OCI-LY7 (cell line): ENCODE measurements around the gene CSTB. TPM values are rescaled to one million over a fixed set of nuclear protein-coding genes. Genes with fewer than 3 reads are reported as not detected.

Experiments used
- BruUV-seq: library from RNA; stranded (reverse); fragments of 400-500 nt; replicated peaks from 2 replicates; lab custom pipeline; 2021; lab: Mats Ljungman, UMichigan
- CTCF ChIA-PET: fragments of 300-600 bp; sonication (Branson Sonifier 250); formaldehyde crosslinking; loops from one replicate; lab custom pipeline; 2022; ENCODE audit warnings: antibody characterized with exemption; ENCODE audit not compliant: unreplicated experiment; lab: Charles Lee
- POLR2A ChIA-PET: fragments of 300-600 bp; sonication (Branson Sonifier 250); formaldehyde crosslinking; loops from one replicate; lab custom pipeline; 2022; ENCODE audit warnings: antibody characterized with exemption; lab: Charles Lee
- DNase-seq: peaks from one replicate; pipeline ENCODE4 v3.0.0-alpha.2; 2015; ENCODE audit warnings: low spot score
- H2AFZ ChIP-seq: fragments of 200-600 bp; sonication (generic), shearing (Covaris generic); 2 replicates; pipeline ENCODE4 v1.6.1; 2014; ENCODE audit warnings: mild to moderate bottlenecking, antibody characterized with exemption, low read length, moderate library complexity
- H3K27ac ChIP-seq: fragments of 200-600 bp; sonication (generic); 2 replicates; pipeline ENCODE4 v1.5.1; 2014; ENCODE audit warnings: mixed run types, low read depth, mild to moderate bottlenecking, moderate library complexity, low read length, inconsistent platforms; ENCODE audit not compliant: poor library complexity, severe bottlenecking
- H3K36me3 ChIP-seq: fragments of 200-600 bp; sonication (generic); 2 replicates; pipeline ENCODE4 v1.6.1; 2014; ENCODE audit warnings: mild to moderate bottlenecking, antibody characterized with exemption, low read length, moderate library complexity, mixed read lengths; ENCODE audit not compliant: insufficient read depth
- H3K4me1 ChIP-seq: fragments of 200-600 bp; sonication (generic); 2 replicates; pipeline ENCODE4 v1.5.1; 2014; ENCODE audit warnings: mild to moderate bottlenecking, low read length; ENCODE audit not compliant: insufficient read depth, poor library complexity, severe bottlenecking
- H3K4me2 ChIP-seq: fragments of 200-600 bp; sonication (generic); 2 replicates; pipeline ENCODE4 v1.6.1; 2014; ENCODE audit warnings: mild to moderate bottlenecking, low read length
- H3K4me3 ChIP-seq: fragments of 200-600 bp; sonication (generic); 2 replicates; pipeline ENCODE4 v1.5.1; 2014; ENCODE audit warnings: mild to moderate bottlenecking, low read depth, low read length; ENCODE audit not compliant: poor library complexity, severe bottlenecking
- H3K79me2 ChIP-seq: fragments of 200-600 bp; sonication (generic); 2 replicates; pipeline ENCODE4 v1.6.1; 2016; ENCODE audit warnings: low read depth, mild to moderate bottlenecking, low read length, moderate library complexity, mixed read lengths; ENCODE audit not compliant: insufficient read depth
- H3K9me2 ChIP-seq: fragments of 200-600 bp; sonication (generic); 2 replicates; pipeline ENCODE4 v1.6.1; 2016; ENCODE audit warnings: mild to moderate bottlenecking, low read length, mixed read lengths; ENCODE audit not compliant: insufficient read depth
- H3K9me3 ChIP-seq: fragments of 200-600 bp; sonication (generic); 2 replicates; pipeline ENCODE4 v1.6.1; 2014; ENCODE audit warnings: mild to moderate bottlenecking, mixed run types, low read length, mixed read lengths
- H4K20me1 ChIP-seq: fragments of 200-600 bp; sonication (generic); 2 replicates; pipeline ENCODE4 v1.6.1; 2014; ENCODE audit warnings: mild to moderate bottlenecking, antibody characterized with exemption, low read length, moderate library complexity, mixed read lengths; ENCODE audit not compliant: insufficient read depth
- EZH2phosphoT487 ChIP-seq: fragments of 200-600 bp; sonication (generic); IDR thresholded peaks from 2 replicates; pipeline ENCODE4 v1.6.1; 2018; ENCODE audit warnings: low read depth, borderline replicate concordance, mild to moderate bottlenecking, mixed run types, antibody characterized with exemption, low read length, moderate library complexity, mixed read lengths
- intact Hi-C: fragments of 100-400 bp; cut with micrococcal nuclease; formaldehyde crosslinking; loops from one replicate; pipeline ENCODE4 v1.10.0; 2022; ENCODE audit not compliant: unreplicated experiment
- total RNA-seq, 2 experiments: library from RNA; depleted of rRNA in 1 of 2; stranded (reverse); fragments of >200 nt in 1 of 2; shearing (Covaris generic) in 1 of 2; gene quantifications; 2 replicates each; pipeline ENCODE4 v1.2.3, GENCODE V29; 2014 to 2022
- TF ChIP-seq, protein P1 (sequence below): fragments of 200-600 bp; sonication (generic); conservative IDR thresholded peaks from 2 replicates; pipeline ENCODE4 v1.5.1; 2014; ENCODE audit warnings: mild to moderate bottlenecking, antibody characterized with exemption, low read length, moderate library complexity, mixed read lengths

Gene CSTB
- total RNA-seq, 2 experiments from 2014 or later, result 15.6 to 33.3 TPM

DNA sequence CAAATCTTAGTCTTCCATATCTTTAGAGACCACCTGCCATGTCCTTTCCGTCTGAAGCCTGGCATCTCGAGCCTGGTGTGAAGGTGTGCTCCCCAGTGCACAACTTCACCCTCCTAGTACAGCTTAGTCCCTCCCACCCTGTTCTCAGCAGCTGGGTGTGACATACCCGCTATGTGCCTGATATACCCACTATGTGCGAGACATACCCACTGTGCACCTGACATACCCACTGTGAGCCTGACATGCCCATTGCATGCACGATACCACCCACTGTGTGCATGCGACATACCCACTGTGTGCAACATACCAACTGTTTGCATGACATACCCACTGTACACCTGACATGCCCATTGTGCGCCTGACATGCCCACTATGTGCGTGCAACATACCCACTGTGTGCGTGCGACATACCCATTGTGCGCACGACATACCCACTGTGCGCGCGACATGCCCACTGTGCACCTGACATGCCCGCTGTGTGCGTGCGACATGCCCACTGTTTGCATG, 10.2 kb upstream of the CSTB start:
- H3K9me3 ChIP-seq, result no peaks in the 10 kb centered on the region

DNA sequence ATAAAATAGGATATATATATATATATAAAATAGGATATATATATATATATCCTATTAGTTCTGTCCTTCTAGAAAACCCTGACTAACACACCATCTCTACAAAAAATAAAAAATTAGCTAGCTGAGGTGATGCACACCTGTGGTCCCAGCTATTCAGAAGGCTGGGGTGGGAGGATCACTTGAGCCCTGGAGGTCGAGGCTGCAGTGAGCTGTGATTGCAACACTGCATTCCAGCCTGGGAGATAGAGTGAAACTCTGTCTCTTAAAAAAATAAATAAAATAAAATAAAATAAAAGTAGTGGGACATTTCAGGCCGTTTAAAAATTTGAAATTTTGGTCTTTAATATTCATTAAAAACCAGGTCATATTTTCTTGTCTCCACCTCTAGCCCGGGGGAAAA, 9.0 kb upstream of the CSTB start:
- no peaks in the 10 kb centered on the region for H3K9me3 ChIP-seq
- no peaks in the 10 kb centered on the region for H3K9me2 ChIP-seq
- no peak overlapping the region for H2AFZ ChIP-seq
- H3K4me3 ChIP-seq, result no peak overlapping the region
- H4K20me1 ChIP-seq, result no peaks in the 10 kb centered on the region
- no peak for TF ChIP-seq EZH2phosphoT487
- TF ChIP-seq, protein P1, sequence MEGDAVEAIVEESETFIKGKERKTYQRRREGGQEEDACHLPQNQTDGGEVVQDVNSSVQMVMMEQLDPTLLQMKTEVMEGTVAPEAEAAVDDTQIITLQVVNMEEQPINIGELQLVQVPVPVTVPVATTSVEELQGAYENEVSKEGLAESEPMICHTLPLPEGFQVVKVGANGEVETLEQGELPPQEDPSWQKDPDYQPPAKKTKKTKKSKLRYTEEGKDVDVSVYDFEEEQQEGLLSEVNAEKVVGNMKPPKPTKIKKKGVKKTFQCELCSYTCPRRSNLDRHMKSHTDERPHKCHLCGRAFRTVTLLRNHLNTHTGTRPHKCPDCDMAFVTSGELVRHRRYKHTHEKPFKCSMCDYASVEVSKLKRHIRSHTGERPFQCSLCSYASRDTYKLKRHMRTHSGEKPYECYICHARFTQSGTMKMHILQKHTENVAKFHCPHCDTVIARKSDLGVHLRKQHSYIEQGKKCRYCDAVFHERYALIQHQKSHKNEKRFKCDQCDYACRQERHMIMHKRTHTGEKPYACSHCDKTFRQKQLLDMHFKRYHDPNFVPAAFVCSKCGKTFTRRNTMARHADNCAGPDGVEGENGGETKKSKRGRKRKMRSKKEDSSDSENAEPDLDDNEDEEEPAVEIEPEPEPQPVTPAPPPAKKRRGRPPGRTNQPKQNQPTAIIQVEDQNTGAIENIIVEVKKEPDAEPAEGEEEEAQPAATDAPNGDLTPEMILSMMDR, result no peak
- no peak for DNase-seq
- ChIA-PET POLR2A (no interaction called here), CTCF (no interaction called here)
- no peak overlapping the region for H3K27ac ChIP-seq
- H3K4me2 ChIP-seq, result no peak overlapping the region
- H3K4me1 ChIP-seq, result peaks cover 17% of the 10 kb centered on the region
- intact Hi-C loops, result no loop called here
- BruUV-seq, result no TSS peak
- peaks cover 7% of the 10 kb centered on the region for H3K79me2 ChIP-seq
- H3K36me3 ChIP-seq, result peaks cover 5% of the 10 kb centered on the region; the same call in 1 of the 2 replicates

More for the DNA sequence above, 10.2 kb upstream of the CSTB start:
- Histone ChIP-seq H3K9me2 (no peaks in the 10 kb centered on the region), H3K79me2 (peaks cover 20% of the 10 kb centered on the region), H4K20me1 (peaks cover 7% of the 10 kb centered on the region; the same call in 1 of the 2 replicates), H3K4me3 (no peak overlapping the region), H3K4me2 (no peak overlapping the region), H3K36me3 (peaks cover 17% of the 10 kb centered on the region), H3K27ac (no peak overlapping the region), H3K4me1 (peaks cover 26% of the 10 kb centered on the region), H2AFZ (no peak overlapping the region)
- intact Hi-C loops, result no loop called here
- TF ChIP-seq, protein P1, result no peak
- no peak for TF ChIP-seq EZH2phosphoT487
- CTCF ChIA-PET, result no interaction called here
- no peak for DNase-seq
- POLR2A ChIA-PET, result no interaction called here
- no TSS peak for BruUV-seq

DNA sequence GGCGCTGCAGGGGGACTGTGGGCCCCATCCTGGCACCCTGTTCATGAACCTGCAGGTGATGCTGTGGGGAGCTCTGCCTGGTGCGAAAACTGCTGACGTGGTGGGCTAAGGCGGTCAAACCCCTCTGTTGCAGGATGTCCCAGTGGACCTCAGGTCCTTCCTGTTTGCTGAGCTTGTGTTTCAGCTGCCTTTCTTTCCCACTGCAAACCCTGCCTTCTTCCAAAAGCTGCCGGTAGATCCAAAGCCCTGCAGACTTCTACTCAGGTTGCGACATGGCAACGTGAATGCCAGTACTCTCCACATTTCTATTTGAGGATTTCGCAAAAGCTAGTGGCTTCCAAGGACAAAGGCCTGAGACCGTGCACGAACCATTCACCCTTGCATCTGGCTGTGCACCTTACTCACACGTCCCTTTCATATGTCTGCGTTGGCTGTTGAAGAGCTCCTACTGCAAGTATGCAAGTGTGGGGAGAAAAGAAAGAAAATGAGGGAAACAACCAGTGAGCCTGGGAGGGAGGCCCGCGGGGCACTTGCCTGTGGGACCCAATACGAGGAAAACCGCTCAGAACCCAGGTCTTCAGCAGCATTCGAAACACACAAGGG, 7.1 kb upstream of the CSTB start:
- no peak for TF ChIP-seq EZH2phosphoT487
- TF ChIP-seq, protein P1, result no peak
- no peaks in the 10 kb centered on the region for H3K36me3 ChIP-seq
- CTCF ChIA-PET, result no interaction called here
- H3K4me3 ChIP-seq, result no peak overlapping the region
- peak overlapping the region; percentile 27; the same call in 1 of the 2 replicates for H3K4me2 ChIP-seq
- no peaks in the 10 kb centered on the region for H3K9me3 ChIP-seq
- no peak overlapping the region for H2AFZ ChIP-seq
- no peak for DNase-seq
- POLR2A ChIA-PET, result interaction anchor here (0.8 kb wide), 1 partner anchor 15 kb away, joined by 4 read pairs; no protein-coding TSS in a partner anchor
- H3K79me2 ChIP-seq, result no peaks in the 10 kb centered on the region
- no TSS peak for BruUV-seq
- H3K9me2 ChIP-seq, result no peaks in the 10 kb centered on the region
- intact Hi-C loops, result no loop called here
- peaks cover 28% of the 10 kb centered on the region for H3K4me1 ChIP-seq
- H3K27ac ChIP-seq, result no peak overlapping the region
- no peaks in the 10 kb centered on the region for H4K20me1 ChIP-seq
